Mesothelial cell of epicardium (in vitro differentiated cells): ENCODE results near the gene GLB1L3. TPM values are rescaled to one million over a fixed set of nuclear protein-coding genes. Genes with fewer than 3 reads are reported as not detected.
A peak's percentile ranks its signal among the peaks of the same experiment; 100 is the strongest.

Experiments
- DNase-seq, 2 experiments: peaks; one replicate each; pipeline ENCODE4 v3.0.0; 2021; ENCODE audit warnings: low spot score in 2 of 2; ENCODE audit not compliant: unreplicated experiment in 2 of 2
- H3K27ac Mint-ChIP-seq: 2 replicates; pipeline ENCODE4 v1.8.0; 2021; ENCODE audit warnings: mixed read lengths
- H3K27me3 Mint-ChIP-seq: 2 replicates; pipeline ENCODE4 v1.8.0; 2021; ENCODE audit warnings: low read depth, mixed read lengths
- H3K36me3 Mint-ChIP-seq: 2 replicates; pipeline ENCODE4 v1.8.0; 2021; ENCODE audit warnings: mixed read lengths
- H3K4me1 Mint-ChIP-seq: 2 replicates; pipeline ENCODE4 v1.8.0; 2021; ENCODE audit warnings: mixed read lengths
- H3K4me3 Mint-ChIP-seq: 2 replicates; pipeline ENCODE4 v1.8.0; 2021; ENCODE audit warnings: mild to moderate bottlenecking, moderate library complexity, mixed read lengths
- H3K9me3 Mint-ChIP-seq: 2 replicates; pipeline ENCODE4 v1.8.0; 2021; ENCODE audit warnings: mixed read lengths
- CTCF ChIP-seq: fragments of 200-600 bp; sonication (generic); IDR thresholded peaks from one replicate; pipeline ENCODE4 v1.5.0; 2021; ENCODE audit warnings: antibody characterized with exemption; ENCODE audit not compliant: unreplicated experiment
- total RNA-seq: library from RNA; stranded (reverse); gene quantifications from 3 replicates; pipeline ENCODE4 v1.2.1, GENCODE V29; 2021

Gene GLB1L3
- total RNA-seq, 1 donor from 2014 or later = not detected

- Mint-ChIP-seq H3K9me3 (no peaks in the 10 kb centered on the region), H3K36me3 (no peaks in the 10 kb centered on the region), H3K27ac (no peak overlapping the region), H3K4me1 (peaks cover 15% of the 10 kb centered on the region), H3K27me3 (peaks cover 77% of the 10 kb centered on the region), H3K4me3 (no peak overlapping the region)
- DNase-seq = no peak
- TF ChIP-seq CTCF = no peak
These were observed 3.5 kb upstream of the GLB1L3 start for GRCh38 chr11:134272381-134273316.

GRCh38 chr11:134273317-134273712 lies 2.9 kb upstream of the GLB1L3 start:
- no peak for TF ChIP-seq CTCF
- Mint-ChIP-seq H3K27ac (no peak overlapping the region), H3K4me3 (no peak overlapping the region), H3K4me1 (peaks cover 15% of the 10 kb centered on the region), H3K9me3 (no peaks in the 10 kb centered on the region), H3K36me3 (no peaks in the 10 kb centered on the region), H3K27me3 (peaks cover 84% of the 10 kb centered on the region)
- DNase-seq = no peak

GRCh38 chr11:134275188-134275533 lies 1.0 kb upstream of the GLB1L3 start:
- DNase-seq = no peak
- peaks cover 3% of the 10 kb centered on the region for H3K9me3 Mint-ChIP-seq
- H3K27ac Mint-ChIP-seq = no peak overlapping the region
- peak overlapping the region; percentile 57 for H3K4me3 Mint-ChIP-seq
- no peak for TF ChIP-seq CTCF
- H3K4me1 Mint-ChIP-seq = peaks cover 15% of the 10 kb centered on the region
- H3K27me3 Mint-ChIP-seq = peaks cover 94% of the 10 kb centered on the region
- H3K36me3 Mint-ChIP-seq = no peaks in the 10 kb centered on the region

- Mint-ChIP-seq H3K27ac (no peak overlapping the region), H3K4me1 (peaks cover 15% of the 10 kb centered on the region), H3K4me3 (peak overlapping the region; percentile 63), H3K9me3 (peaks cover 3% of the 10 kb centered on the region), H3K36me3 (no peaks in the 10 kb centered on the region), H3K27me3 (peaks cover 92% of the 10 kb centered on the region)
- no peak for DNase-seq
- no peak for TF ChIP-seq CTCF
These were observed 410 bp downstream of the GLB1L3 start for GRCh38 chr11:134276396-134277182.

GRCh38 chr11:134277183-134278001 lies 1.2 kb downstream of the GLB1L3 start:
- H3K27ac Mint-ChIP-seq = no peak overlapping the region
- no peaks in the 10 kb centered on the region for H3K36me3 Mint-ChIP-seq
- peak in 1 of 2 experiments; percentile 26 for DNase-seq
- H3K9me3 Mint-ChIP-seq = peaks cover 3% of the 10 kb centered on the region
- H3K4me3 Mint-ChIP-seq = peak overlapping the region; percentile 63
- no peak for TF ChIP-seq CTCF
- H3K4me1 Mint-ChIP-seq = peaks cover 15% of the 10 kb centered on the region
- H3K27me3 Mint-ChIP-seq = peaks cover 86% of the 10 kb centered on the region
